ENCODE data around the gene MSRB3. TPM values are rescaled to one million over a fixed set of nuclear protein-coding genes. Genes with fewer than 3 reads are reported as not detected.

MSRB3 gene
- total RNA-seq, 5 donors from 2014 or later (not counting 1 experiment from before 2014, with no cell fraction given): 0.22 to 0.90 (median 0.56) TPM

GRCh38 chr12:65465766-65466547 is 187.5 kb downstream of the MSRB3 start:
- POLR2A ChIA-PET: no interaction called here
- WGBS (ENCODE audit: insufficient coverage): 78% methylated on average over 2 of the region's 9 CpGs

GRCh38 chr12:65466911-65467310 is 188.4 kb downstream of the MSRB3 start:
- no peaks in the 10 kb centered on the region for H3K36me3 ChIP-seq (ENCODE audit: control insufficient read depth in 2 of 2, extremely low read depth in 1 of 2, insufficient read depth in 1 of 2, low read length in 1 of 2)
- H3K9me3 ChIP-seq: no peaks in the 10 kb centered on the region
- Mint-ChIP-seq H3K36me3 (no peaks in the 10 kb centered on the region), H3K27me3 (peaks cover 2 to 6% of the 10 kb centered on the region in 2 donors), H3K27ac (no peak overlapping the region), H3K9me3 (peaks cover 0 to 3% (median 0%) of the 10 kb centered on the region in 3 donors), H3K4me1 (no peaks in the 10 kb centered on the region), H3K4me3 (no peak overlapping the region)
- no peaks in the 10 kb centered on the region for H3K27me3 ChIP-seq (replicated peaks in 1 of 2; ENCODE audit: control insufficient read depth in 2 of 2, extremely low read depth in 1 of 2, insufficient read depth in 2 of 2, low read length in 1 of 2)
- ChIA-PET POLR2A (no interaction called here), CTCF (no interaction called here)
- ATAC-seq (replicated peaks in 1 of 4): no peak
- H3K4me3 ChIP-seq (ENCODE audit: control insufficient read depth in 1 of 2, extremely low read depth in 1 of 2, low read length in 1 of 2): no peak overlapping the region
- H3K4me1 ChIP-seq (ENCODE audit: control insufficient read depth in 1 of 2, extremely low read depth in 1 of 2, insufficient read depth in 2 of 2, low read length in 2 of 2): no peaks in the 10 kb centered on the region
- H3K27ac ChIP-seq (ENCODE audit: low read length): no peak overlapping the region
- no CpG with 5 or more reads among the region's 1 CpG for WGBS (ENCODE audit: insufficient coverage)
- DNase-seq: no peak

More at GRCh38 chr12:65465766-65466547, 187.5 kb downstream of the MSRB3 start:
- no peaks in the 10 kb centered on the region for H3K9me3 ChIP-seq
- ATAC-seq (replicated peaks in 1 of 4): no peak
- Mint-ChIP-seq H3K4me1 (no peaks in the 10 kb centered on the region), H3K27me3 (peaks cover 2 to 4% of the 10 kb centered on the region in 2 donors), H3K36me3 (no peaks in the 10 kb centered on the region), H3K27ac (no peak overlapping the region), H3K9me3 (peaks cover 0 to 3% (median 0%) of the 10 kb centered on the region in 3 donors), H3K4me3 (no peak overlapping the region)
- H3K36me3 ChIP-seq (ENCODE audit: control insufficient read depth in 2 of 2, extremely low read depth in 1 of 2, insufficient read depth in 1 of 2, low read length in 1 of 2): no peaks in the 10 kb centered on the region
- CTCF ChIA-PET: no interaction called here
- no peak overlapping the region for H3K27ac ChIP-seq (ENCODE audit: low read length)
- H3K27me3 ChIP-seq (replicated peaks in 1 of 2; ENCODE audit: control insufficient read depth in 2 of 2, extremely low read depth in 1 of 2, insufficient read depth in 2 of 2, low read length in 1 of 2): no peaks in the 10 kb centered on the region
- H3K4me3 ChIP-seq (ENCODE audit: control insufficient read depth in 1 of 2, extremely low read depth in 1 of 2, low read length in 1 of 2): no peak overlapping the region
- no peaks in the 10 kb centered on the region for H3K4me1 ChIP-seq (ENCODE audit: control insufficient read depth in 1 of 2, extremely low read depth in 1 of 2, insufficient read depth in 2 of 2, low read length in 2 of 2)
- DNase-seq: no peak

GRCh38 chr12:65470256-65470655 is 191.8 kb downstream of the MSRB3 start:
- Mint-ChIP-seq H3K36me3 (no peaks in the 10 kb centered on the region), H3K4me1 (no peaks in the 10 kb centered on the region), H3K9me3 (peaks cover 0 to 3% (median 0%) of the 10 kb centered on the region in 3 donors), H3K4me3 (no peak overlapping the region), H3K27ac (no peak overlapping the region), H3K27me3 (peaks cover 2 to 14% of the 10 kb centered on the region in 2 donors)
- WGBS (ENCODE audit: insufficient coverage): 91% methylated on average over 4 of the region's 6 CpGs
- no peak for DNase-seq
- no peak overlapping the region for H3K27ac ChIP-seq (ENCODE audit: low read length)
- no peaks in the 10 kb centered on the region for H3K27me3 ChIP-seq (replicated peaks in 1 of 2; ENCODE audit: control insufficient read depth in 2 of 2, extremely low read depth in 1 of 2, insufficient read depth in 2 of 2, low read length in 1 of 2)
- ATAC-seq (replicated peaks in 1 of 4): no peak
- no peaks in the 10 kb centered on the region for H3K4me1 ChIP-seq (ENCODE audit: control insufficient read depth in 1 of 2, extremely low read depth in 1 of 2, insufficient read depth in 2 of 2, low read length in 2 of 2)
- no peak overlapping the region for H3K4me3 ChIP-seq (ENCODE audit: control insufficient read depth in 1 of 2, extremely low read depth in 1 of 2, low read length in 1 of 2)
- H3K9me3 ChIP-seq: no peaks in the 10 kb centered on the region
- no peaks in the 10 kb centered on the region for H3K36me3 ChIP-seq (ENCODE audit: control insufficient read depth in 2 of 2, extremely low read depth in 1 of 2, insufficient read depth in 1 of 2, low read length in 1 of 2)
- POLR2A ChIA-PET: no interaction called here
- CTCF ChIA-PET: no interaction called here

GRCh38 chr12:65472079-65472478 is 193.6 kb downstream of the MSRB3 start:
- Mint-ChIP-seq H3K27ac (no peak overlapping the region), H3K4me3 (no peak overlapping the region), H3K4me1 (no peaks in the 10 kb centered on the region), H3K9me3 (peaks cover 0 to 3% (median 0%) of the 10 kb centered on the region in 3 donors), H3K36me3 (no peaks in the 10 kb centered on the region), H3K27me3 (peaks cover 2 to 24% of the 10 kb centered on the region in 2 donors)
- no peak for DNase-seq
- no peak for ATAC-seq (replicated peaks in 1 of 4)
- ChIA-PET CTCF (no interaction called here), POLR2A (no interaction called here)
- no peak overlapping the region for H3K27ac ChIP-seq (ENCODE audit: low read length)
- H3K9me3 ChIP-seq: no peaks in the 10 kb centered on the region
- H3K4me3 ChIP-seq (ENCODE audit: control insufficient read depth in 1 of 2, extremely low read depth in 1 of 2, low read length in 1 of 2): no peak overlapping the region
- no peaks in the 10 kb centered on the region for H3K27me3 ChIP-seq (replicated peaks in 1 of 2; ENCODE audit: control insufficient read depth in 2 of 2, extremely low read depth in 1 of 2, insufficient read depth in 2 of 2, low read length in 1 of 2)
- no peaks in the 10 kb centered on the region for H3K4me1 ChIP-seq (ENCODE audit: control insufficient read depth in 1 of 2, extremely low read depth in 1 of 2, insufficient read depth in 2 of 2, low read length in 2 of 2)
- no peaks in the 10 kb centered on the region for H3K36me3 ChIP-seq (ENCODE audit: control insufficient read depth in 2 of 2, extremely low read depth in 1 of 2, insufficient read depth in 1 of 2, low read length in 1 of 2)
- WGBS (ENCODE audit: insufficient coverage): 60% methylated on average over 1 of the region's 2 CpGs

- DNase-seq: no peak
- Mint-ChIP-seq H3K9me3 (no peaks in the 10 kb centered on the region), H3K27me3 (peaks cover 2 to 21% of the 10 kb centered on the region in 2 donors), H3K4me3 (no peak overlapping the region), H3K27ac (no peak overlapping the region), H3K4me1 (no peaks in the 10 kb centered on the region), H3K36me3 (no peaks in the 10 kb centered on the region)
- ATAC-seq (replicated peaks in 1 of 4): no peak
- CTCF ChIA-PET: no interaction called here
- no peak overlapping the region for H3K27ac ChIP-seq (ENCODE audit: low read length)
- POLR2A ChIA-PET: no interaction called here
- WGBS (ENCODE audit: insufficient coverage): 100% methylated on average over 3 of the region's 6 CpGs
- H3K4me1 ChIP-seq (ENCODE audit: control insufficient read depth in 1 of 2, extremely low read depth in 1 of 2, insufficient read depth in 2 of 2, low read length in 2 of 2): no peaks in the 10 kb centered on the region
- H3K4me3 ChIP-seq (ENCODE audit: control insufficient read depth in 1 of 2, extremely low read depth in 1 of 2, low read length in 1 of 2): no peak overlapping the region
- no peaks in the 10 kb centered on the region for H3K9me3 ChIP-seq
- no peaks in the 10 kb centered on the region for H3K27me3 ChIP-seq (replicated peaks in 1 of 2; ENCODE audit: control insufficient read depth in 2 of 2, extremely low read depth in 1 of 2, insufficient read depth in 2 of 2, low read length in 1 of 2)
- no peaks in the 10 kb centered on the region for H3K36me3 ChIP-seq (ENCODE audit: control insufficient read depth in 2 of 2, extremely low read depth in 1 of 2, insufficient read depth in 1 of 2, low read length in 1 of 2)
Measured at GRCh38 chr12:65474831-65475230, 196.3 kb downstream of the MSRB3 start.

- H3K4me1 ChIP-seq (ENCODE audit: control insufficient read depth in 1 of 2, extremely low read depth in 1 of 2, insufficient read depth in 2 of 2, low read length in 2 of 2): no peaks in the 10 kb centered on the region
- no peak overlapping the region for H3K4me3 ChIP-seq (ENCODE audit: control insufficient read depth in 1 of 2, extremely low read depth in 1 of 2, low read length in 1 of 2)
- no peaks in the 10 kb centered on the region for H3K36me3 ChIP-seq (ENCODE audit: control insufficient read depth in 2 of 2, extremely low read depth in 1 of 2, insufficient read depth in 1 of 2, low read length in 1 of 2)
- no peaks in the 10 kb centered on the region for H3K9me3 ChIP-seq
- H3K27ac Mint-ChIP-seq: no peak overlapping the region
- H3K27me3 Mint-ChIP-seq: peaks cover 0 to 19% of the 10 kb centered on the region in 2 donors
- peaks cover 0 to 4% (median under 1%) of the 10 kb centered on the region in 3 donors for H3K9me3 Mint-ChIP-seq
- CTCF ChIA-PET: no interaction called here
- no peaks in the 10 kb centered on the region for H3K36me3 Mint-ChIP-seq
- DNase-seq (no peak), ATAC-seq (replicated peaks in 1 of 4) (no peak)
- H3K27me3 ChIP-seq (replicated peaks in 1 of 2; ENCODE audit: control insufficient read depth in 2 of 2, extremely low read depth in 1 of 2, insufficient read depth in 2 of 2, low read length in 1 of 2): no peaks in the 10 kb centered on the region
- POLR2A ChIA-PET: no interaction called here
- H3K27ac ChIP-seq (ENCODE audit: low read length): no peak overlapping the region
- no peaks in the 10 kb centered on the region for H3K4me1 Mint-ChIP-seq
- H3K4me3 Mint-ChIP-seq: no peak overlapping the region
Measured at GRCh38 chr12:65477721-65478120, 199.2 kb downstream of the MSRB3 start.
